ENCODE results near the gene MED10. TPM values are rescaled to one million over a fixed set of nuclear protein-coding genes. Genes with fewer than 3 reads are reported as not detected.

Gene MED10
- total and polyA plus RNA-seq, 4 donors: 18.9 to 34.3 (median 31.4) TPM

DNA sequence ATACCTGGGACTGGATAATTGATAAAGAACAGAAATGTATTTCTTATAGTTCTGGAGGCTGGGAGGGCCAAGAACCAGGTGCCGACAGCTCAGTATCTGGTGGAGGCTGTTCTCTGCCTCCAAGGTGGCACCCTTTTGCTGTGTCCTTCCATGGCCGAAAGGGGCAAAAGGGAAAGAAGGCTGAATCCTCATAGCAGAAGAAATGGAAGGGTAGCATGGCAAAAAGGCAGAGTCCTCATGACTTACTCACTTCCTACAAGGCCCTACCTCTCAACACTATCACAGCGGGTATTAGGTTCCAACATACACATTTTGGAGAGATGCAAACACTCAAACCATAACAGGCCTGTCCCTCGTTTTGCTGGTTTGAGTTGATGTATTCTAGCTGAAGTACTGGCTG lies 25.1 kb upstream of the MED10 start:
- WGBS, 2 donors: 84 to 88% methylated on average over 4 of the region's 4 CpGs
- no peak overlapping the region for H3K27ac ChIP-seq (ENCODE audit: low read depth in 1 of 2, low read length in 1 of 2)
- H3K9me3 ChIP-seq (ENCODE audit: control insufficient read depth in 4 of 4, insufficient read depth in 3 of 4, low read length in 3 of 4): peaks cover 0 to 2% (median 0%) of the 10 kb centered on the region in 4 donors
- no peaks in the 10 kb centered on the region for H3K36me3 ChIP-seq (ENCODE audit: control insufficient read depth in 4 of 4, insufficient read depth in 4 of 4, low read length in 4 of 4)
- no peak overlapping the region for H3K4me3 ChIP-seq
- H3K4me1 ChIP-seq (ENCODE audit: control insufficient read depth in 5 of 5, insufficient read depth in 5 of 5, low read length in 5 of 5): peaks cover 0 to 1% (median 0%) of the 10 kb centered on the region in 5 donors
- H3K9ac ChIP-seq (ENCODE audit: insufficient read depth in 1 of 2, low read length in 2 of 2): no peak overlapping the region
- DNase-seq: no peak
- ATAC-seq (ENCODE audit: insufficient read depth, low FRiP score): no peak
- TF ChIP-seq CTCF (IDR thresholded peaks at IDR 0.05; ENCODE audit: control extremely low read depth, extremely low read depth): no peak
- H3K27me3 ChIP-seq (ENCODE audit: control insufficient read depth in 3 of 3, insufficient read depth in 3 of 3, low read length in 2 of 3): peaks cover 0 to 3% (median 3%) of the 10 kb centered on the region in 3 donors

DNA sequence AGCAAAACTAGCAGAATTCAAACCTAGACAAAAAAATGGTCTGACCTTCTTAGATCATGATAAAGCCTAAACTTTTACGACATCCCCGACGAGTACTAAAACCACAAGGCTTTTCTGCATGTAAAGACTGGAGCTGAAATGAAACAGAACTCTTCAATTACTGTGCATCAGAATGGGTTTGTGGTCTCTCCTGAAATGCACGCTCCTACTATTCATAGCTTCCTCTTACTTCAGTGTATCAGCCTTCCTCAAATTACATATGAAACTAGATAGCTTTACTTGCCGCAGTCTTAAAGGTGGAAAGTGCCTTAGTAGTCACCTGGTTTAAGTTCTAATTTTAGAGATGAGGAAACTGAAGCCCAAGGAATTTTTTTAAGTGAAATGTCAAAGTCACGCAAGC lies 24.6 kb upstream of the MED10 start:
- H3K9me3 ChIP-seq (ENCODE audit: control insufficient read depth in 4 of 4, insufficient read depth in 3 of 4, low read length in 3 of 4): peaks cover 0 to 2% (median 0%) of the 10 kb centered on the region in 4 donors
- H3K36me3 ChIP-seq (ENCODE audit: control insufficient read depth in 4 of 4, insufficient read depth in 4 of 4, low read length in 4 of 4): no peaks in the 10 kb centered on the region
- no peak for DNase-seq
- H3K27me3 ChIP-seq (ENCODE audit: control insufficient read depth in 3 of 3, insufficient read depth in 3 of 3, low read length in 2 of 3): peaks cover 0 to 3% (median 3%) of the 10 kb centered on the region in 3 donors
- no peak for ATAC-seq (ENCODE audit: insufficient read depth, low FRiP score)
- no peak overlapping the region for H3K4me3 ChIP-seq
- TF ChIP-seq CTCF (IDR thresholded peaks at IDR 0.05; ENCODE audit: control extremely low read depth, extremely low read depth): no peak
- WGBS, 2 donors: 62 to 69% methylated on average over 6 of the region's 6 CpGs
- no peak overlapping the region for H3K27ac ChIP-seq (ENCODE audit: low read depth in 1 of 2, low read length in 1 of 2)
- H3K4me1 ChIP-seq (ENCODE audit: control insufficient read depth in 5 of 5, insufficient read depth in 5 of 5, low read length in 5 of 5): peaks cover 0 to 1% (median 0%) of the 10 kb centered on the region in 5 donors
- H3K9ac ChIP-seq (ENCODE audit: insufficient read depth in 1 of 2, low read length in 2 of 2): no peak overlapping the region

- H3K27me3 ChIP-seq (ENCODE audit: control insufficient read depth in 3 of 3, insufficient read depth in 3 of 3, low read length in 2 of 3): peaks cover 0 to 3% (median 0%) of the 10 kb centered on the region in 3 donors
- no peak for TF ChIP-seq CTCF (IDR thresholded peaks at IDR 0.05; ENCODE audit: control extremely low read depth, extremely low read depth)
- no peak for DNase-seq
- H3K27ac ChIP-seq (ENCODE audit: low read depth in 1 of 2, low read length in 1 of 2): no peak overlapping the region
- no peak overlapping the region for H3K9ac ChIP-seq (ENCODE audit: insufficient read depth in 1 of 2, low read length in 2 of 2)
- H3K9me3 ChIP-seq (ENCODE audit: control insufficient read depth in 4 of 4, insufficient read depth in 3 of 4, low read length in 3 of 4): no peaks in the 10 kb centered on the region
- H3K4me3 ChIP-seq: no peak overlapping the region
- no peak for ATAC-seq (ENCODE audit: insufficient read depth, low FRiP score)
- 72 to 86% methylated on average over 2 of the region's 2 CpGs for WGBS, 2 donors
- no peaks in the 10 kb centered on the region for H3K36me3 ChIP-seq (ENCODE audit: control insufficient read depth in 4 of 4, insufficient read depth in 4 of 4, low read length in 4 of 4)
- H3K4me1 ChIP-seq (ENCODE audit: control insufficient read depth in 5 of 5, insufficient read depth in 5 of 5, low read length in 5 of 5): peaks cover 0 to 1% (median 0%) of the 10 kb centered on the region in 5 donors
These were observed 23.1 kb upstream of the MED10 start for GRCh38 chr5:6401410-6401809.
